H1 (cell line): ENCODE results near the gene CCL24. TPM values are rescaled to one million over a fixed set of nuclear protein-coding genes. Genes with fewer than 3 reads are reported as not detected.

Experiments used
- CTCF ChIA-PET: fragments of 300-600 bp; sonication (Branson Sonifier 250); formaldehyde crosslinking; loops from one replicate; lab custom pipeline; 2021; ENCODE audit not compliant: partially characterized antibody; lab: Charles Lee
- POLR2A ChIA-PET: fragments of 300-600 bp; sonication (Branson Sonifier 250); formaldehyde crosslinking; loops from one replicate; lab custom pipeline; 2021; ENCODE audit warnings: inconsistent platforms; ENCODE audit not compliant: partially characterized antibody; lab: Charles Lee
- DNase-seq, 2 experiments: peaks; one replicate each; pipeline versions ENCODE4 v3.0.0 to v3.0.0-alpha.2; 2010 to 2022; ENCODE audit warnings: low spot score in 2 of 2, low read depth in 1 of 2, mixed read lengths in 1 of 2
- FAIRE-seq: peaks from 2 replicates; lab custom pipeline; 2011; peaks lifted over from hg19 to GRCh38; lab: Jason Lieb, UNC
- H2AFZ ChIP-seq: 2 replicates; pipeline ENCODE4 v1.8.1; 2012; ENCODE audit warnings: low read length, inconsistent platforms
- H2AK5ac ChIP-seq: 2 replicates; pipeline ENCODE4 v1.6.1; 2013; ENCODE audit warnings: low read depth, low read length
- H2BK120ac ChIP-seq: replicated peaks from 2 replicates; pipeline ENCODE3; 2013; ENCODE audit warnings: low read depth, low read length, inconsistent platforms
- H2BK12ac ChIP-seq: 2 replicates; pipeline ENCODE4 v1.6.1; 2013; ENCODE audit warnings: low read depth, low read length
- H2BK15ac ChIP-seq: 2 replicates; pipeline ENCODE4 v1.6.1; 2013; ENCODE audit warnings: low read length
- H2BK20ac ChIP-seq: 2 replicates; pipeline ENCODE4 v1.6.1; 2013; ENCODE audit warnings: low read length
- H2BK5ac ChIP-seq: 2 replicates; pipeline ENCODE4 v1.6.1; 2013; ENCODE audit warnings: low read depth, low read length
- H3K14ac ChIP-seq: 2 replicates; pipeline ENCODE4 v1.6.1; 2013; ENCODE audit warnings: inconsistent platforms; ENCODE audit not compliant: insufficient read length
- H3K18ac ChIP-seq: 2 replicates; pipeline ENCODE4 v1.6.1; 2013; ENCODE audit warnings: low read length; ENCODE audit errors: extremely low read depth
- H3K23ac ChIP-seq: 2 replicates; pipeline ENCODE4 v1.6.1; 2013; ENCODE audit warnings: inconsistent platforms; ENCODE audit not compliant: insufficient read length
- H3K23me2 ChIP-seq: 2 replicates; pipeline ENCODE4 v1.6.1; 2013; ENCODE audit warnings: low read depth, low read length
- H3K27ac ChIP-seq: 2 replicates; pipeline ENCODE4 v1.6.1; 2011; ENCODE audit warnings: low read depth, low read length, inconsistent platforms
- H3K27me3 ChIP-seq, 4 experiments: replicated peaks in 1 of 4; 1 replicate in 1 of 4; 2 replicates in 3 of 4; pipeline versions ENCODE4 v1.6.1 to v1.8.1; 2011 to 2013; ENCODE audit warnings: low read length in 3 of 4, mild to moderate bottlenecking in 3 of 4, inconsistent platforms in 2 of 4, mixed read lengths in 2 of 4, moderate library complexity in 1 of 4; ENCODE audit not compliant: control insufficient read depth in 3 of 4, insufficient read depth in 3 of 4; ENCODE audit errors: extremely low read depth in 1 of 4
- H3K36me3 ChIP-seq, 4 experiments: 2 replicates each; pipeline versions ENCODE4 v1.6.1 to v1.8.1; 2011 to 2013; ENCODE audit warnings: mild to moderate bottlenecking in 4 of 4, low read length in 3 of 4, moderate library complexity in 2 of 4, control low read depth in 1 of 4, inconsistent platforms in 1 of 4; ENCODE audit not compliant: insufficient read depth in 4 of 4, control insufficient read depth in 2 of 4
- H3K4ac ChIP-seq: replicated peaks from 2 replicates; pipeline ENCODE3; 2013; ENCODE audit warnings: low read length, low read depth, mixed read lengths, inconsistent platforms; ENCODE audit not compliant: insufficient read length
- H3K4me1 ChIP-seq, 4 experiments: replicated peaks in 1 of 4; 1 replicate in 1 of 4; 2 replicates in 3 of 4; pipeline versions ENCODE4 v1.6.1 to v1.8.1; 2011 to 2013; ENCODE audit warnings: low read length in 3 of 4, inconsistent platforms in 2 of 4, mixed read lengths in 1 of 4; ENCODE audit not compliant: insufficient read depth in 4 of 4, control insufficient read depth in 3 of 4
- H3K4me2 ChIP-seq, 2 experiments: 2 replicates each; pipeline versions ENCODE4 v1.6.1 to v1.8.1; 2011 to 2013; ENCODE audit warnings: low read depth in 2 of 2, low read length in 2 of 2, control low read depth in 1 of 2, inconsistent platforms in 1 of 2, mild to moderate bottlenecking in 1 of 2; ENCODE audit not compliant: insufficient read depth in 1 of 2
- H3K4me3 ChIP-seq, 4 experiments: fragments of 200-600, 300-600 bp in 1 of 4; sonication (generic), shearing (Covaris generic), sonication (Bioruptor Twin) in 1 of 4; 2 replicates each; pipeline versions ENCODE4 v1.5.1 to v1.8.1; 2011 to 2016; ENCODE audit warnings: low read length in 4 of 4, low read depth in 3 of 4, control low read depth in 2 of 4, inconsistent platforms in 2 of 4, mild to moderate bottlenecking in 2 of 4, mixed read lengths in 1 of 4, moderate library complexity in 1 of 4; ENCODE audit not compliant: insufficient read depth in 2 of 4; ENCODE audit errors: extremely low read depth in 1 of 4
- H3K56ac ChIP-seq: replicated peaks from 2 replicates; pipeline ENCODE3; 2013; ENCODE audit warnings: low read depth, mild to moderate bottlenecking, mixed read lengths, low read length, inconsistent platforms; ENCODE audit not compliant: insufficient read length
- H3K79me1 ChIP-seq: 2 replicates; pipeline ENCODE4 v1.6.1; 2013; ENCODE audit warnings: low read depth, low read length, control low read depth
- H3K79me2 ChIP-seq, 2 experiments: 2 replicates each; pipeline versions ENCODE4 v1.6.1 to v1.8.1; 2012 to 2013; ENCODE audit warnings: low read length in 2 of 2, mild to moderate bottlenecking in 2 of 2, inconsistent platforms in 1 of 2; ENCODE audit not compliant: insufficient read depth in 2 of 2, control insufficient read depth in 1 of 2
- H3K9ac ChIP-seq, 4 experiments: replicated peaks in 1 of 4; 1 replicate in 1 of 4; 2 replicates in 3 of 4; pipeline versions ENCODE4 v1.6.1 to v1.8.1; 2011 to 2013; ENCODE audit warnings: low read depth in 3 of 4, low read length in 3 of 4, control low read depth in 2 of 4, mild to moderate bottlenecking in 2 of 4, moderate library complexity in 2 of 4, inconsistent platforms in 1 of 4; ENCODE audit errors: extremely low read depth in 1 of 4
- H3K9me3 ChIP-seq, 2 experiments: 2 replicates each; pipeline versions ENCODE4 v1.6.1 to v1.8.1; 2012 to 2013; ENCODE audit warnings: mild to moderate bottlenecking in 2 of 2, moderate library complexity in 2 of 2, control low read depth in 1 of 2, inconsistent platforms in 1 of 2, low read depth in 1 of 2, low read length in 1 of 2, mixed read lengths in 1 of 2; ENCODE audit not compliant: insufficient read depth in 2 of 2
- H4K20me1 ChIP-seq, 2 experiments: replicated peaks in 1 of 2; 2 replicates each; pipeline versions ENCODE3 to v1.8.1; 2011 to 2013; ENCODE audit warnings: inconsistent platforms in 2 of 2, low read length in 2 of 2, mild to moderate bottlenecking in 1 of 2; ENCODE audit not compliant: insufficient read depth in 2 of 2, control insufficient read depth in 1 of 2
- H4K5ac ChIP-seq: 2 replicates; pipeline ENCODE4 v1.6.1; 2013; ENCODE audit warnings: low read length, low read depth, mixed read lengths, inconsistent platforms; ENCODE audit not compliant: insufficient read length
- H4K8ac ChIP-seq: 2 replicates; pipeline ENCODE4 v1.8.0; 2013; ENCODE audit warnings: mild to moderate bottlenecking, moderate library complexity, low read length, inconsistent platforms; ENCODE audit not compliant: insufficient read depth; ENCODE audit errors: extremely low read depth
- H4K91ac ChIP-seq: replicated peaks from 2 replicates; pipeline ENCODE3; 2013; ENCODE audit warnings: low read length, mixed read lengths, inconsistent platforms; ENCODE audit not compliant: insufficient read length
- BACH1 ChIP-seq: IDR thresholded peaks from 2 replicates; pipeline ENCODE4 v1.6.1; 2012; ENCODE audit warnings: low read length, improper control_type of control experiment
- BRCA1 ChIP-seq: IDR thresholded peaks from 2 replicates; pipeline ENCODE4 v1.6.1; 2012; ENCODE audit warnings: low read depth, low read length, improper control_type of control experiment
- CHD1 ChIP-seq: IDR thresholded peaks from 2 replicates; pipeline ENCODE4 v1.6.1; 2012; ENCODE audit warnings: low read depth, low read length, improper control_type of control experiment
- CTBP2 ChIP-seq: IDR thresholded peaks from 2 replicates; pipeline ENCODE4 v1.7.0; 2011; ENCODE audit warnings: borderline replicate concordance, mild to moderate bottlenecking, moderate library complexity, mixed read lengths, low read length; ENCODE audit not compliant: insufficient read depth, insufficient read length
- EZH2 ChIP-seq: fragments of 200-600 bp; sonication (generic); IDR thresholded peaks from 2 replicates; pipeline ENCODE4 v1.7.1; 2012; ENCODE audit warnings: low read depth, mild to moderate bottlenecking, moderate library complexity, low read length, inconsistent platforms; ENCODE audit not compliant: severe bottlenecking
- GABPA ChIP-seq: IDR thresholded peaks from 2 replicates; pipeline ENCODE4 v1.6.1; 2011; ENCODE audit warnings: mild to moderate bottlenecking, low read length, moderate library complexity, borderline replicate concordance; ENCODE audit not compliant: insufficient read depth
- GTF2F1 ChIP-seq: IDR thresholded peaks from 2 replicates; pipeline ENCODE4 v1.6.1; 2012; ENCODE audit warnings: low read depth, low read length, improper control_type of control experiment, borderline replicate concordance
- JUND ChIP-seq: IDR thresholded peaks from 2 replicates; pipeline ENCODE4 v1.6.1; 2011; ENCODE audit warnings: mild to moderate bottlenecking, improper control_type of control experiment, low read length
- POLR2A ChIP-seq, 2 experiments: IDR thresholded peaks; 1 replicate in 1 of 2; 2 replicates in 1 of 2; pipeline ENCODE4 v1.6.1; 2011; ENCODE audit warnings: low read depth in 2 of 2, low read length in 2 of 2, mild to moderate bottlenecking in 2 of 2; ENCODE audit errors: control extremely low read depth in 1 of 2
- RAD21 ChIP-seq, 2 experiments: IDR thresholded peaks in 1 of 2; conservative IDR thresholded peaks in 1 of 2; 2 replicates each; pipeline ENCODE4 v1.6.1; 2011; ENCODE audit warnings: low read depth in 2 of 2, low read length in 2 of 2, improper control_type of control experiment in 1 of 2, inconsistent platforms in 1 of 2, mild to moderate bottlenecking in 1 of 2, moderate library complexity in 1 of 2
- SIX5 ChIP-seq: IDR thresholded peaks from 2 replicates; pipeline ENCODE4 v1.6.1; 2011; ENCODE audit warnings: mild to moderate bottlenecking, low read depth, low read length
- SP4 ChIP-seq: IDR thresholded peaks from 2 replicates; pipeline ENCODE4 v1.6.1; 2012; ENCODE audit warnings: low read length, inconsistent platforms
- SRF ChIP-seq: IDR thresholded peaks from 2 replicates; pipeline ENCODE4 v1.6.1; 2011; ENCODE audit warnings: mild to moderate bottlenecking, low read depth, low read length, moderate library complexity
- SUZ12 ChIP-seq: fragments of 200-600 bp; sonication (generic); IDR thresholded peaks from 2 replicates; pipeline ENCODE4 v1.6.1; 2012; ENCODE audit warnings: mild to moderate bottlenecking, inconsistent platforms, low read length, moderate library complexity, mixed read lengths
- WGBS, 2 experiments: shearing (Covaris generic) in 1 of 2; methylation state at CpG; one replicate each; pipeline versions ENCODE4 v1.1.6 to v1.1.7; 2013 to 2015; ENCODE audit warnings: low lambda C conversion rate in 2 of 2, mixed read lengths in 2 of 2, inconsistent platforms in 1 of 2, low coverage in 1 of 2, missing lambda C conversion rate in 1 of 2; ENCODE audit not compliant: insufficient replicate concordance in 2 of 2, insufficient coverage in 1 of 2, insufficient read length in 1 of 2; ENCODE audit errors: extremely low coverage in 1 of 2, missing lambda C conversion rate in 1 of 2; 5-methylcytosine and 5-hydroxymethylcytosine counted together
- polyA plus RNA-seq, 7 experiments: library from polyadenylated mRNA; depleted of rRNA in 3 of 7; stranded (reverse) in 5 of 7; unstranded in 2 of 7; fragments of >200 nt in 5 of 7; fragments of 200-250 nt in 2 of 7; gene quantifications; 1 replicate in 5 of 7; 2 replicates in 1 of 7; 4 replicates in 1 of 7; pipeline versions ENCODE4 v1.2.1 to v1.2.3, GENCODE V29; 2011 to 2013; ENCODE audit warnings: missing spikeins in 2 of 7, mixed read lengths in 2 of 7
- total RNA-seq: library from RNA; stranded (reverse); fragmentation: NEBNext Ultra II Directional; extraction: Animal tissue kit (Norgen Biotek cat#: 25700); gene quantifications from 2 replicates; pipeline ENCODE4 v1.2.1, GENCODE V29; 2021

The CCL24 gene
- total and polyA plus RNA-seq, 2 of the 8 experiments (the other 6 are each of a cell fraction or from before 2014, with no cell fraction given), result not detected

- Histone ChIP-seq H2BK20ac (no peak overlapping the region), H4K91ac (no peak overlapping the region), H3K4ac (no peak overlapping the region), H3K23me2 (no peaks in the 10 kb centered on the region), H3K9ac (no peak overlapping the region), H3K36me3 (no peaks in the 10 kb centered on the region), H4K5ac (no peak overlapping the region), H3K56ac (no peak overlapping the region), H3K4me1 (no peaks in the 10 kb centered on the region), H2AFZ (no peak overlapping the region), H3K14ac (no peak overlapping the region), H2BK15ac (no peak overlapping the region), H2BK12ac (no peak overlapping the region), H3K27me3 (no peaks in the 10 kb centered on the region), H3K4me2 (no peak overlapping the region), H3K23ac (no peak overlapping the region), H2BK5ac (no peak overlapping the region), H3K18ac (no peak overlapping the region), H4K20me1 (no peaks in the 10 kb centered on the region), H3K9me3 (no peaks in the 10 kb centered on the region), H3K27ac (no peak overlapping the region), H2AK5ac (no peak overlapping the region), H2BK120ac (no peak overlapping the region), H3K4me3 (no peak overlapping the region), H3K79me2 (no peaks in the 10 kb centered on the region), H3K79me1 (no peaks in the 10 kb centered on the region), H4K8ac (no peak overlapping the region)
- 86% methylated on average over 8 of the region's 8 CpGs; no CpG with 5 or more reads in 1 of the 2 experiments for WGBS, 2 experiments
- no peak for DNase-seq
- POLR2A ChIA-PET, result interaction anchor here (1.2 kb wide), 1 partner anchor 178 kb away, joined by 3 read pairs; no protein-coding TSS in a partner anchor
- CTCF ChIA-PET, result interaction anchor here (0.9 to 1.6 kb wide), 3 partner anchors 23 to 226 kb away, joined by 3 to 4 read pairs (median 3); no protein-coding TSS in a partner anchor
- FAIRE-seq, result no peak
- TF ChIP-seq BACH1 (no peak), POLR2A (IDR thresholded peaks at IDR 0.05; ENCODE audit: control extremely low read depth in 1 of 2, low read depth in 2 of 2, low read length in 2 of 2) (no peak; a peak in 1 of 3 replicates), SUZ12 (no peak), BRCA1 (no peak), GTF2F1 (no peak), CTBP2 (no peak), SIX5 (no peak), SRF (no peak), JUND (no peak), RAD21 (IDR thresholded peaks at IDR 0.05 in 1 of 2, conservative IDR thresholded peaks at IDR 0.05 in 1 of 2; ENCODE audit: low read depth in 2 of 2, low read length in 2 of 2) (no peak), EZH2 (no peak), CHD1 (no peak), GABPA (no peak), SP4 (no peak)
Observed at GRCh38 chr7:75842836-75843446, 29.3 kb upstream of the CCL24 start.
